Neural progenitor cell (in vitro differentiated cells): ENCODE results near the gene GRAMD1C. TPM values are rescaled to one million over a fixed set of nuclear protein-coding genes. Genes with fewer than 3 reads are reported as not detected.

ENCODE experiments used
- DNase-seq: peaks from one replicate; pipeline ENCODE4 v3.0.0-alpha.2; 2016; ENCODE audit warnings: low spot score
- H2AFZ ChIP-seq: fragments of 200-600 bp; sonication (generic); replicated peaks from 2 replicates; pipeline ENCODE4 v1.6.1; 2016; ENCODE audit warnings: antibody characterized with exemption
- H3F3A ChIP-seq: fragments of 200-600 bp; sonication (generic); 2 replicates; pipeline ENCODE4 v1.6.1; 2016; ENCODE audit warnings: antibody characterized with exemption, low read depth
- H3K27ac ChIP-seq: fragments of 200-600 bp; sonication (generic); 2 replicates; pipeline ENCODE4 v1.5.1; 2016; ENCODE audit warnings: mild to moderate bottlenecking
- H3K27me3 ChIP-seq: fragments of 200-600 bp; sonication (generic); 2 replicates; pipeline ENCODE4 v1.6.1; 2016; ENCODE audit warnings: mild to moderate bottlenecking, moderate library complexity
- H3K36me3 ChIP-seq: fragments of 200-600 bp; sonication (generic); 2 replicates; pipeline ENCODE4 v1.5.1; 2016
- H3K4me1 ChIP-seq: fragments of 200-600 bp; sonication (generic); 2 replicates; pipeline ENCODE4 v1.6.1; 2016; ENCODE audit warnings: mixed run types
- H3K4me2 ChIP-seq: fragments of 200-600 bp; sonication (generic); 2 replicates; pipeline ENCODE4 v1.6.1; 2016
- H3K4me3 ChIP-seq: fragments of 200-600 bp; sonication (generic); 2 replicates; pipeline ENCODE4 v1.5.1; 2016
- H3K79me2 ChIP-seq: fragments of 200-600 bp; sonication (generic); 2 replicates; pipeline ENCODE4 v1.6.1; 2016; ENCODE audit warnings: low read depth
- H3K9ac ChIP-seq: fragments of 200-600 bp; sonication (generic); 2 replicates; pipeline ENCODE4 v1.6.1; 2016
- H3K9me3 ChIP-seq: fragments of 200-600 bp; sonication (generic); 2 replicates; pipeline ENCODE4 v1.5.1; 2016; ENCODE audit warnings: low read depth
- H4K20me1 ChIP-seq: fragments of 200-600 bp; sonication (generic); 2 replicates; pipeline ENCODE4 v1.6.1; 2016; ENCODE audit warnings: low read depth
- H3K27ac Mint-ChIP-seq: 3 replicates; pipeline ENCODE4 v1.8.0; 2021; ENCODE audit warnings: mixed read lengths
- H3K27me3 Mint-ChIP-seq: 2 replicates; pipeline ENCODE4 v1.8.0; 2022; ENCODE audit warnings: low read depth, mild to moderate bottlenecking, inconsistent platforms, moderate library complexity, mixed read lengths; ENCODE audit not compliant: insufficient read depth
- H3K36me3 Mint-ChIP-seq: 3 replicates; pipeline ENCODE4 v1.8.0; 2021; ENCODE audit warnings: mixed read lengths
- H3K4me1 Mint-ChIP-seq: 3 replicates; pipeline ENCODE4 v1.8.0; 2021; ENCODE audit warnings: mixed read lengths
- H3K4me3 Mint-ChIP-seq: 3 replicates; pipeline ENCODE4 v1.8.0; 2021; ENCODE audit warnings: mild to moderate bottlenecking, moderate library complexity, mixed read lengths
- H3K9me3 Mint-ChIP-seq: 3 replicates; pipeline ENCODE4 v1.8.0; 2020; ENCODE audit warnings: mixed read lengths
- EZH2 ChIP-seq: fragments of 200-600 bp; sonication (generic); IDR thresholded peaks from 2 replicates; pipeline ENCODE4 v1.6.1; 2017; ENCODE audit warnings: antibody characterized with exemption, mild to moderate bottlenecking, moderate library complexity
- EZH2phosphoT487 ChIP-seq: fragments of 200-600 bp; sonication (generic); IDR thresholded peaks from 2 replicates; pipeline ENCODE4 v1.6.1; 2017; ENCODE audit warnings: antibody characterized with exemption
- total RNA-seq: library from RNA; depleted of rRNA; stranded (reverse); fragments of >200 nt; gene quantifications from 2 replicates; pipeline ENCODE4 v1.2.3, GENCODE V29; 2015; ENCODE audit warnings: low replicate concordance
- TF ChIP-seq, protein P1 (sequence below): fragments of 200-600 bp; sonication (generic); IDR thresholded peaks from 2 replicates; pipeline ENCODE4 v1.5.1; 2017; ENCODE audit warnings: antibody characterized with exemption, mild to moderate bottlenecking

GRAMD1C gene
- total RNA-seq, 1 donor from 2014 or later: 10.7 TPM

DNA sequence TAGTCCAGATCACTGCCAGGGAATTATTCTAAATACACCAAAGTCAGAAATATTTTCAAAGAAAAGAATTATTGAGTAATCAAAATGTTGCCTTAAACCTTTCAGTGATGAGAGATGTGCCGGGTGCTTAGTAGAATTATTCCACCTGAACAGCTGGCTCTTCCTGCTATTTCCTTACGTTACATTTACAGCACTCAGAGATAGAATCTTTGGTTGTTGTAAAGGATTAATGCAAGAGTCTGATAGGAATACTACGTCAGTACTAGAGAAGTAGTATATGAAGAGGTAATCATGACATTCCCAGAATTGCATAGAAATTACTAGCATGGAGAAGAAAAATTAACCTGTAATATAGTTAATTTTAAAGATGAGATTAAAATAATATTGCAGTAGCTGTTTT lies 58.3 kb downstream of the GRAMD1C start:
- Histone ChIP-seq H3K9me3 (no peaks in the 10 kb centered on the region), H3K27ac (no peak overlapping the region), H3K4me3 (no peak overlapping the region), H3K4me2 (no peak overlapping the region), H3K27me3 (no peaks in the 10 kb centered on the region), H3K9ac (no peak overlapping the region), H4K20me1 (no peaks in the 10 kb centered on the region), H3K79me2 (no peaks in the 10 kb centered on the region), H2AFZ (no peak overlapping the region), H3F3A (no peaks in the 10 kb centered on the region), H3K36me3 (no peaks in the 10 kb centered on the region), H3K4me1 (no peaks in the 10 kb centered on the region)
- H3K27ac Mint-ChIP-seq: no peak overlapping the region
- no peaks in the 10 kb centered on the region for H3K4me1 Mint-ChIP-seq
- no peaks in the 10 kb centered on the region for H3K9me3 Mint-ChIP-seq
- no peak for DNase-seq
- TF ChIP-seq, protein P1, sequence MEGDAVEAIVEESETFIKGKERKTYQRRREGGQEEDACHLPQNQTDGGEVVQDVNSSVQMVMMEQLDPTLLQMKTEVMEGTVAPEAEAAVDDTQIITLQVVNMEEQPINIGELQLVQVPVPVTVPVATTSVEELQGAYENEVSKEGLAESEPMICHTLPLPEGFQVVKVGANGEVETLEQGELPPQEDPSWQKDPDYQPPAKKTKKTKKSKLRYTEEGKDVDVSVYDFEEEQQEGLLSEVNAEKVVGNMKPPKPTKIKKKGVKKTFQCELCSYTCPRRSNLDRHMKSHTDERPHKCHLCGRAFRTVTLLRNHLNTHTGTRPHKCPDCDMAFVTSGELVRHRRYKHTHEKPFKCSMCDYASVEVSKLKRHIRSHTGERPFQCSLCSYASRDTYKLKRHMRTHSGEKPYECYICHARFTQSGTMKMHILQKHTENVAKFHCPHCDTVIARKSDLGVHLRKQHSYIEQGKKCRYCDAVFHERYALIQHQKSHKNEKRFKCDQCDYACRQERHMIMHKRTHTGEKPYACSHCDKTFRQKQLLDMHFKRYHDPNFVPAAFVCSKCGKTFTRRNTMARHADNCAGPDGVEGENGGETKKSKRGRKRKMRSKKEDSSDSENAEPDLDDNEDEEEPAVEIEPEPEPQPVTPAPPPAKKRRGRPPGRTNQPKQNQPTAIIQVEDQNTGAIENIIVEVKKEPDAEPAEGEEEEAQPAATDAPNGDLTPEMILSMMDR: no peak
- TF ChIP-seq EZH2phosphoT487: no peak
- no peak for TF ChIP-seq EZH2
- no peak overlapping the region for H3K4me3 Mint-ChIP-seq
- no peaks in the 10 kb centered on the region for H3K36me3 Mint-ChIP-seq
- H3K27me3 Mint-ChIP-seq: no peaks in the 10 kb centered on the region

DNA sequence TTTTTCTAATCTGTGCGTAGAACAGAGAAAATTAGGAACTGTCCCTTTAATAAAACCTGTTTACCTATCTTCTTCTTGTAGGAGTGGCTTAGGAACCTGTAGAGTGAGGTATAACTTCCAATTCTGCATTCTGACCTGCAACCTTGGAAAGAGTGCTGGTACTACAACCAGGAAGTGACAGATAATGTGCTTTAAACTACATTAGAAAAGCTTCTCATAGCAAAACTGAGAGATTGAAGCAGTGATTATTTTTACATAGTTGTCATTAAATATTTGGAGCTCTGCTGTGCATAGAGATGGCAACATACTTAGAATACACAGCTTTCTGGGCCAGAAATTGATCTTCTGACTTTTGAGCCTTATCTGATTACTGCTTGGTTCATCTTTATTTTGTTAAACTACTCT lies 58.8 kb downstream of the GRAMD1C start:
- TF ChIP-seq, protein P1: no peak
- TF ChIP-seq EZH2phosphoT487: no peak
- no peak for TF ChIP-seq EZH2
- Histone ChIP-seq H3K27me3 (no peaks in the 10 kb centered on the region), H3K4me1 (no peaks in the 10 kb centered on the region), H3K4me3 (no peak overlapping the region), H3F3A (no peaks in the 10 kb centered on the region), H3K9me3 (no peaks in the 10 kb centered on the region), H3K36me3 (no peaks in the 10 kb centered on the region), H2AFZ (no peak overlapping the region), H3K27ac (no peak overlapping the region), H3K9ac (no peak overlapping the region), H3K4me2 (no peak overlapping the region), H3K79me2 (no peaks in the 10 kb centered on the region), H4K20me1 (no peaks in the 10 kb centered on the region)
- Mint-ChIP-seq H3K4me3 (no peak overlapping the region), H3K36me3 (no peaks in the 10 kb centered on the region), H3K9me3 (no peaks in the 10 kb centered on the region), H3K4me1 (no peaks in the 10 kb centered on the region), H3K27me3 (no peaks in the 10 kb centered on the region), H3K27ac (no peak overlapping the region)
- DNase-seq: no peak

DNA sequence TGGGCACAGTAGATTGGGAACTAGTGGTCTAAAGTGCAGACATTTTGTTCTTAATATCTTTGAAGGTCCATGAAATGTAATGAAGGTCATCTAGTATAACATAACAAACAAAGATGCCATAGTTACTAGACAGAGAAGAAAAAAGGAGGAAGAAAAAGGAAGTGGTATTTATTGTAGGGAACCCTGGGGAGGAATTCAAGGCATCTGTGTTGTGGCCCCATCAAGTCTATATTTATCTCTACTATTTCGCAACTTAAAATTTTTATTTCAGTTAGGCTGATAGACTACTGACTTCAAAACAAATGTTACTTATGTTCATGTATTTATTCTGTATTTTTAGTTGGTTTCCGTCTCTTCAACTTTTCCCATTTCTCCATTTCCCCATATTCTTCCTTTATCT lies 60.3 kb downstream of the GRAMD1C start:
- no peaks in the 10 kb centered on the region for H3K27me3 ChIP-seq
- no peak overlapping the region for H3K4me3 ChIP-seq
- H3K9ac ChIP-seq: no peak overlapping the region
- H4K20me1 ChIP-seq: no peaks in the 10 kb centered on the region
- Mint-ChIP-seq H3K27ac (no peak overlapping the region), H3K4me3 (no peak overlapping the region), H3K36me3 (no peaks in the 10 kb centered on the region), H3K27me3 (no peaks in the 10 kb centered on the region), H3K4me1 (no peaks in the 10 kb centered on the region), H3K9me3 (no peaks in the 10 kb centered on the region)
- TF ChIP-seq EZH2phosphoT487 (no peak), EZH2 (no peak)
- TF ChIP-seq, protein P1: no peak
- H3K27ac ChIP-seq: no peak overlapping the region
- no peaks in the 10 kb centered on the region for H3K36me3 ChIP-seq
- no peaks in the 10 kb centered on the region for H3K9me3 ChIP-seq
- H3K4me2 ChIP-seq: no peak overlapping the region
- H3F3A ChIP-seq: no peaks in the 10 kb centered on the region
- H3K4me1 ChIP-seq: no peaks in the 10 kb centered on the region
- no peak overlapping the region for H2AFZ ChIP-seq
- DNase-seq: no peak
- no peaks in the 10 kb centered on the region for H3K79me2 ChIP-seq
